Ovary (tissue), 9 donors: ENCODE results near the gene TEX29. TPM values are rescaled to one million over a fixed set of nuclear protein-coding genes. Genes with fewer than 3 reads are reported as not detected.

Experiments
- DNase-seq, 5 donors: peaks; one replicate each; pipeline ENCODE4 v3.0.0-alpha.2; 2019 to 2020
- H3K27ac ChIP-seq, 2 donors: fragments of 200-600 bp; one replicate each; pipeline versions ENCODE4 v1.5.1 to v1.8.0; 2019 to 2022
- H3K27me3 ChIP-seq: fragments of 200-600 bp; one replicate; pipeline ENCODE4 v1.8.0; 2022
- H3K36me3 ChIP-seq: fragments of 200-600 bp; sonication (generic); one replicate; pipeline ENCODE4 v1.5.1; 2019
- H3K4me1 ChIP-seq: one replicate; pipeline ENCODE4 v1.8.1; 2013; ENCODE audit warnings: mild to moderate bottlenecking, moderate library complexity; ENCODE audit not compliant: insufficient read depth
- H3K4me3 ChIP-seq: fragments of 200-600 bp; sonication (generic); one replicate; pipeline ENCODE4 v1.5.1; 2017
- H3K9me3 ChIP-seq, 2 donors: fragments of 200-600 bp in 1 of 2; sonication (generic) in 1 of 2; one replicate each; pipeline versions ENCODE4 v1.5.1 to v1.8.1; 2013 to 2019; ENCODE audit warnings: mild to moderate bottlenecking in 1 of 2, moderate library complexity in 1 of 2
- CTCF ChIP-seq, 3 donors: fragments of 450-650 bp in 2 of 3; fragments of 200-600 bp in 1 of 3; IDR thresholded peaks; one replicate each; pipeline versions ENCODE4 v1.5.1 to v1.8.0; 2016 to 2022; ENCODE audit warnings: antibody characterized with exemption in 3 of 3, mild to moderate bottlenecking in 1 of 3
- EP300 ChIP-seq: sonication (generic); formaldehyde crosslinking; IDR thresholded peaks from one replicate; pipeline ENCODE4 v1.6.1; 2017; ENCODE audit warnings: antibody characterized with exemption
- POLR2A ChIP-seq: fragments of 450-650 bp; IDR thresholded peaks from one replicate; pipeline ENCODE4 v1.6.1; 2017; ENCODE audit warnings: antibody characterized with exemption, mild to moderate bottlenecking, moderate library complexity
- WGBS, 3 donors: extraction: QIAGEN DNeasy Blood & Tissue Kit in 1 of 3; methylation state at CpG; one replicate each; pipeline versions ENCODE4 v1.1.5 to v1.1.7; 2013 to 2017; 5-methylcytosine and 5-hydroxymethylcytosine counted together
- intact Hi-C, 4 donors: fragments of 100-400 bp; cut with DNase I; formaldehyde crosslinking; loops; one replicate each; pipeline versions ENCODE4 v1.11.0 to v1.15.1; 2022 to 2023
- polyA plus RNA-seq, 2 donors: library from polyadenylated mRNA; stranded (reverse); fragments of 200-250 nt in 1 of 2; fragments of 350-450 nt in 1 of 2; fragmentation: Illumina TruSeq in 1 of 2; extraction: RNeasy Lipid Tissue Mini Kit (QIAGEN cat#74804) in 1 of 2; gene quantifications; one replicate each; pipeline ENCODE4 v1.2.3, GENCODE V29; 2013 to 2014
- total RNA-seq, 7 donors: library from RNA; depleted of rRNA in 2 of 7; stranded (reverse); fragments of >200 nt in 2 of 7; fragmentation: NEBNext Ultra II Directional in 3 of 7; extraction: Animal tissue kit (Norgen Biotek cat#: 25700) in 3 of 7; gene quantifications; one replicate each; pipeline versions ENCODE4 v1.1.0 to v1.2.4, GENCODE V29; 2016 to 2023
- donor health status: DM: no; HTN: no; CAD: no; lungs with moderate emphysema.
- donor health status: DM: no; HTN: no; CAD: no.
- donor health status: Bipolar disorder and iron deficiency.
- donor health status: DM: yes; HTN: yes; CAD: no.
- donor health status: DM: no; HTN: no; CAD: no.
- donor health status: DM: yes; HTN: yes; CAD: no.

Gene TEX29
- total and polyA plus RNA-seq, 9 donors = 0.25 to 0.35 TPM; not detected in 7

- H3K4me3 ChIP-seq = no peak overlapping the region
- TF ChIP-seq CTCF (IDR thresholded peaks at IDR 0.05) = no peak
- no peak for TF ChIP-seq POLR2A
- TF ChIP-seq EP300 = no peak
- no peaks in the 10 kb centered on the region for H3K9me3 ChIP-seq
- no peaks in the 10 kb centered on the region for H3K4me1 ChIP-seq
- no peak for DNase-seq
- no peak overlapping the region for H3K27ac ChIP-seq
- intact Hi-C loops = no loop called here
- H3K36me3 ChIP-seq = no peaks in the 10 kb centered on the region
- WGBS, 3 donors = 76 to 82% (median 78%) methylated on average over 18 of the region's 18 CpGs
- no peaks in the 10 kb centered on the region for H3K27me3 ChIP-seq
These were observed 70.3 kb downstream of the TEX29 start for GRCh38 chr13:111390522-111391270.

- DNase-seq = no peak
- Histone ChIP-seq H3K27me3 (no peaks in the 10 kb centered on the region), H3K4me3 (no peak overlapping the region), H3K4me1 (no peaks in the 10 kb centered on the region), H3K27ac (no peak overlapping the region), H3K36me3 (no peaks in the 10 kb centered on the region), H3K9me3 (no peaks in the 10 kb centered on the region)
- 74 to 79% (median 79%) methylated on average over 9 of the region's 9 CpGs for WGBS, 3 donors
- intact Hi-C loops = no loop called here
- TF ChIP-seq EP300 (no peak), POLR2A (no peak), CTCF (IDR thresholded peaks at IDR 0.05) (no peak)
These were observed 72.0 kb downstream of the TEX29 start for GRCh38 chr13:111392486-111392885.

- H3K9me3 ChIP-seq = no peaks in the 10 kb centered on the region
- H3K27ac ChIP-seq = no peak overlapping the region
- no peaks in the 10 kb centered on the region for H3K4me1 ChIP-seq
- 55 to 64% (median 58%) methylated on average over 8 of the region's 8 CpGs for WGBS, 3 donors
- TF ChIP-seq CTCF (IDR thresholded peaks at IDR 0.05) = no peak
- TF ChIP-seq POLR2A = no peak
- TF ChIP-seq EP300 = no peak
- no peak overlapping the region for H3K4me3 ChIP-seq
- no peaks in the 10 kb centered on the region for H3K36me3 ChIP-seq
- intact Hi-C loops = no loop called here
- DNase-seq = no peak
- no peaks in the 10 kb centered on the region for H3K27me3 ChIP-seq
These were observed 72.9 kb downstream of the TEX29 start for GRCh38 chr13:111393221-111393790.

Other genes with a start within 250 kb of the TEX29 start
- 10 to 100 TPM; 46.6 to 58.5 (median 53.8) TPM for gene ARHGEF7, start 205.3 kb upstream of the TEX29 start, total RNA-seq
- gene ARHGEF7, start 205.3 kb upstream of the TEX29 start, polyA plus RNA-seq = 10 to 100 TPM; 27.6 to 49.6 TPM